ENCODE results near the gene ROBO2. TPM values are rescaled to one million over a fixed set of nuclear protein-coding genes. Genes with fewer than 3 reads are reported as not detected.

ROBO2 gene
- total and polyA plus RNA-seq, 10 of the 15 experiments (the other 5 are each of a cell fraction or from before 2014, with no cell fraction given) = 0.22 to 2.5 (median 0.81) TPM

GRCh38 chr3:77319711-77320110 is 279.8 kb downstream of the ROBO2 start:
- RAD21 ChIA-PET (ENCODE audit: unreplicated experiment) = interaction anchor here (0.7 to 1.0 kb wide), 3 partner anchors 22 to 619 kb away, joined by 3 to 4 read pairs (median 3); no protein-coding TSS in a partner anchor
- FAIRE-seq (no peak), ATAC-seq (peak; percentile 58; the same call in 2 of the 3 replicates), DNase-seq (ENCODE audit: low read depth, low spot score) (no peak)
- H4K20me1 ChIP-seq (ENCODE audit: control insufficient read depth, insufficient read depth) = no peaks in the 10 kb centered on the region
- intact Hi-C loops (cut with micrococcal nuclease; ENCODE audit: unreplicated experiment) (no loop called here), in situ Hi-C loops (cut with MboI) (no loop called here)
- no TSS peak for BruUV-seq (replicated peaks)
- WGBS (ENCODE audit: insufficient coverage, insufficient replicate concordance, low lambda C conversion rate, missing lambda C conversion rate) = 0% methylated on average over 2 of the region's 2 CpGs
- H3K27me3 ChIP-seq (replicated peaks in 1 of 2; ENCODE audit: control insufficient read depth in 2 of 2, insufficient read depth in 2 of 2, low read length in 1 of 2) = no peaks in the 10 kb centered on the region
- peak in 2 of 3 experiments; percentile 7 to 22; a peak in 2 of 6 replicates for TF ChIP-seq CTCF (IDR thresholded peaks at IDR 0.05 in 2 of 3, conservative IDR thresholded peaks at IDR 0.05 in 1 of 3; ENCODE audit: control insufficient read depth in 2 of 3, extremely low read depth in 1 of 3, insufficient read depth in 1 of 3, low read depth in 3 of 3, low read length in 3 of 3)
- peak; percentile 12; the same call in 1 of the 2 replicates for TF ChIP-seq RAD21 (IDR thresholded peaks at IDR 0.05; ENCODE audit: insufficient read depth, low read depth, low read length)
- no peak for TF ChIP-seq BRCA1 (IDR thresholded peaks at IDR 0.05; ENCODE audit: low read depth, low read length)
- H3K4me2 ChIP-seq (ENCODE audit: control insufficient read depth, insufficient read depth) = no peak overlapping the region
- no peak overlapping the region for H3K27ac ChIP-seq (ENCODE audit: control insufficient read depth, insufficient read depth)
- no peaks in the 10 kb centered on the region for H3K9me3 ChIP-seq (replicated peaks; ENCODE audit: control insufficient read depth, insufficient read depth, low read length)
- H3K4me3 ChIP-seq = no peak overlapping the region
- H3K9ac ChIP-seq (ENCODE audit: control insufficient read depth, insufficient read depth, low read length) = no peak overlapping the region
- CTCF ChIA-PET = interaction anchor here (0.7 to 3.8 kb wide), 7 partner anchors 8 to 73 kb away, joined by 3 to 20 read pairs (median 4); no protein-coding TSS in a partner anchor
- POLR2A ChIA-PET = no interaction called here
- no peak overlapping the region for H2AFZ ChIP-seq (ENCODE audit: control insufficient read depth, low read depth, low read length)
- no peaks in the 10 kb centered on the region for H3K36me3 ChIP-seq (ENCODE audit: control insufficient read depth in 2 of 2, insufficient read depth in 2 of 2, low read length in 1 of 2)
- H3K4me1 ChIP-seq (ENCODE audit: control insufficient read depth, insufficient read depth, low read length) = no peaks in the 10 kb centered on the region
- SMC1A ChIA-PET (ENCODE audit: uncharacterized antibody, unreplicated experiment) = interaction anchor here (0.9 to 1.5 kb wide), 4 partner anchors 21 to 640 kb away, joined by 3 to 5 read pairs (median 4); no protein-coding TSS in a partner anchor
- H3K79me2 ChIP-seq (ENCODE audit: control insufficient read depth, insufficient read depth, low read length) = no peaks in the 10 kb centered on the region

GRCh38 chr3:77320514-77320913 is 280.6 kb downstream of the ROBO2 start:
- Histone ChIP-seq H3K4me3 (no peak overlapping the region), H3K4me1 (ENCODE audit: control insufficient read depth, insufficient read depth, low read length) (no peaks in the 10 kb centered on the region), H4K20me1 (ENCODE audit: control insufficient read depth, insufficient read depth) (no peaks in the 10 kb centered on the region), H3K9ac (ENCODE audit: control insufficient read depth, insufficient read depth, low read length) (no peak overlapping the region), H3K4me2 (ENCODE audit: control insufficient read depth, insufficient read depth) (no peak overlapping the region), H3K79me2 (ENCODE audit: control insufficient read depth, insufficient read depth, low read length) (no peaks in the 10 kb centered on the region), H2AFZ (ENCODE audit: control insufficient read depth, low read depth, low read length) (no peak overlapping the region), H3K27ac (ENCODE audit: control insufficient read depth, insufficient read depth) (no peak overlapping the region), H3K9me3 (replicated peaks; ENCODE audit: control insufficient read depth, insufficient read depth, low read length) (no peaks in the 10 kb centered on the region), H3K36me3 (ENCODE audit: control insufficient read depth in 2 of 2, insufficient read depth in 2 of 2, low read length in 1 of 2) (no peaks in the 10 kb centered on the region), H3K27me3 (replicated peaks in 1 of 2; ENCODE audit: control insufficient read depth in 2 of 2, insufficient read depth in 2 of 2, low read length in 1 of 2) (no peaks in the 10 kb centered on the region)
- ChIA-PET CTCF (interaction anchor here (0.7 to 3.8 kb wide), 11 partner anchors 8 to 455 kb away, joined by 3 to 20 read pairs (median 4); no protein-coding TSS in a partner anchor), SMC1A (ENCODE audit: uncharacterized antibody, unreplicated experiment) (interaction anchor here (0.5 to 1.5 kb wide), 6 partner anchors 9 to 853 kb away, joined by 3 to 5 read pairs (median 4); no protein-coding TSS in a partner anchor), RAD21 (ENCODE audit: unreplicated experiment) (interaction anchor here (0.7 to 1.0 kb wide), 3 partner anchors 22 to 619 kb away, joined by 3 to 4 read pairs (median 3); no protein-coding TSS in a partner anchor), POLR2A (no interaction called here)
- ATAC-seq (0 out of 3 replicates have a peak, but pooled peaks have one; percentile 24), DNase-seq (ENCODE audit: low read depth, low spot score) (no peak), FAIRE-seq (no peak)
- intact Hi-C loops (cut with micrococcal nuclease; ENCODE audit: unreplicated experiment) (no loop called here), in situ Hi-C loops (cut with MboI) (no loop called here)
- 2% methylated on average over 3 of the region's 3 CpGs for WGBS (ENCODE audit: insufficient coverage, insufficient replicate concordance, low lambda C conversion rate, missing lambda C conversion rate)
- BruUV-seq (replicated peaks) = no TSS peak
- TF ChIP-seq SKIL (IDR thresholded peaks at IDR 0.05; ENCODE audit: low read depth, poor library complexity, severe bottlenecking) = no peak
- 0 out of 2 replicates have a peak, but pooled peaks have one; percentile 58 for TF ChIP-seq ZNF384 (IDR thresholded peaks at IDR 0.05; ENCODE audit: borderline replicate concordance, low read depth, low read length)
- peak; percentile 25 to 49 (median 44); a peak in 4 of 6 replicates for TF ChIP-seq CTCF (IDR thresholded peaks at IDR 0.05 in 2 of 3, conservative IDR thresholded peaks at IDR 0.05 in 1 of 3; ENCODE audit: control insufficient read depth in 2 of 3, extremely low read depth in 1 of 3, insufficient read depth in 1 of 3, low read depth in 3 of 3, low read length in 3 of 3)
- TF ChIP-seq WRNIP1 (IDR thresholded peaks at IDR 0.05; ENCODE audit: borderline replicate concordance, low read depth, low read length) = no peak
- TF ChIP-seq GABPA (IDR thresholded peaks at IDR 0.05; ENCODE audit: low read depth) = no peak

Data from GM12878 (cell line).